CD4-positive, alpha-beta T cell treated with Interleukin-4 for 1 hour (primary cell): Measurements from ENCODE around the gene DUSP9.

Experiments
- DNase-seq, 2 donors: peaks; one replicate each; pipeline ENCODE4 v3.0.0-alpha.2; 2020 to 2022

DUSP9 gene

GRCh38 chrX:153649178-153649914 is 2.3 kb downstream of the DUSP9 start:
- peak; percentile 32 to 40 for DNase-seq

GRCh38 chrX:153649915-153650782 is 3.1 kb downstream of the DUSP9 start:
- DNase-seq = no peak

GRCh38 chrX:153650959-153651358 is 4.0 kb downstream of the DUSP9 start:
- DNase-seq = no peak

- DNase-seq = no peak
Observed at GRCh38 chrX:153651540-153652079, 4.6 kb downstream of the DUSP9 start.

GRCh38 chrX:153653556-153653955 is 6.6 kb downstream of the DUSP9 start:
- DNase-seq = no peak

GRCh38 chrX:153657161-153657560 is 10.2 kb downstream of the DUSP9 start:
- no peak for DNase-seq

GRCh38 chrX:153659268-153659667 is 12.3 kb downstream of the DUSP9 start:
- DNase-seq = no peak

- peak; percentile 63 for DNase-seq
Observed at GRCh38 chrX:153662266-153662665, 15.3 kb downstream of the DUSP9 start.

GRCh38 chrX:153665726-153666306 is 18.8 kb downstream of the DUSP9 start:
- DNase-seq = no peak

- DNase-seq = no peak
Observed at GRCh38 chrX:153667281-153667955, 20.4 kb downstream of the DUSP9 start.

- peak; percentile 76 for DNase-seq
Observed at GRCh38 chrX:153667956-153668396, 21.0 kb downstream of the DUSP9 start.

GRCh38 chrX:153668423-153669173 is 21.6 kb downstream of the DUSP9 start:
- no peak for DNase-seq

GRCh38 chrX:153669174-153669890 is 22.3 kb downstream of the DUSP9 start:
- DNase-seq = peak; percentile 35 to 36

- no peak for DNase-seq
Observed at GRCh38 chrX:153669901-153670731, 23.1 kb downstream of the DUSP9 start.

- DNase-seq = no peak
Observed at GRCh38 chrX:153670748-153671588, 24.0 kb downstream of the DUSP9 start.

- no peak for DNase-seq
Observed at GRCh38 chrX:153671589-153672530, 24.9 kb downstream of the DUSP9 start.

- DNase-seq = no peak
Observed at GRCh38 chrX:153672531-153673427, 25.8 kb downstream of the DUSP9 start.
